ENCODE results near the gene HMGCS1. TPM values are rescaled to one million over a fixed set of nuclear protein-coding genes. Genes with fewer than 3 reads are reported as not detected.

Gene HMGCS1
- total and polyA plus RNA-seq, 2 of the 8 experiments (the other 6 are each of a cell fraction or from before 2014, with no cell fraction given) = 63.6 to 236 TPM

- no peak overlapping the region for H2BK5ac ChIP-seq (ENCODE audit: low read depth, low read length)
- no peak for FAIRE-seq
- no peaks in the 10 kb centered on the region for H3K79me1 ChIP-seq (ENCODE audit: low read depth, low read length)
- no peak overlapping the region for H2BK15ac ChIP-seq (ENCODE audit: low read length)
- peaks cover 11 to 12% of the 10 kb centered on the region in 2 experiments for H3K9me3 ChIP-seq (ENCODE audit: insufficient read depth in 2 of 2, low read depth in 1 of 2, low read length in 1 of 2)
- ChIA-PET CTCF (ENCODE audit: partially characterized antibody) (no interaction called here), POLR2A (ENCODE audit: partially characterized antibody) (no interaction called here)
- H4K20me1 ChIP-seq (replicated peaks in 1 of 2; ENCODE audit: control insufficient read depth in 1 of 2, insufficient read depth in 2 of 2, low read length in 2 of 2) = no peaks in the 10 kb centered on the region
- no peak overlapping the region for H2BK20ac ChIP-seq (ENCODE audit: low read length)
- H2AK5ac ChIP-seq (ENCODE audit: low read depth, low read length) = no peak overlapping the region
- H3K4ac ChIP-seq (replicated peaks; ENCODE audit: insufficient read length, low read depth, low read length) = no peak overlapping the region
- no peak overlapping the region for H3K4me3 ChIP-seq (ENCODE audit: extremely low read depth in 1 of 4, insufficient read depth in 2 of 4, low read depth in 3 of 4, low read length in 4 of 4)
- WGBS, 2 experiments (ENCODE audit: extremely low coverage in 1 of 2, insufficient coverage in 1 of 2, insufficient read length in 1 of 2, insufficient replicate concordance in 2 of 2, low coverage in 1 of 2, low lambda C conversion rate in 2 of 2, missing lambda C conversion rate in 1 of 2) = 88% methylated on average over 1 of the region's 1 CpG; no CpG with 5 or more reads in 1 of the 2 experiments
- H3K23ac ChIP-seq (ENCODE audit: insufficient read length) = no peak overlapping the region
- H2AFZ ChIP-seq (ENCODE audit: low read length) = no peak overlapping the region
- H3K23me2 ChIP-seq (ENCODE audit: low read depth, low read length) = no peaks in the 10 kb centered on the region
- no peak overlapping the region for H3K4me2 ChIP-seq (ENCODE audit: insufficient read depth in 1 of 2, low read depth in 2 of 2, low read length in 2 of 2)
- no peaks in the 10 kb centered on the region for H3K4me1 ChIP-seq (replicated peaks in 1 of 4; ENCODE audit: control insufficient read depth in 3 of 4, insufficient read depth in 4 of 4, low read length in 3 of 4)
- no peaks in the 10 kb centered on the region for H3K36me3 ChIP-seq (ENCODE audit: control insufficient read depth in 2 of 4, insufficient read depth in 4 of 4, low read length in 3 of 4)
- H4K91ac ChIP-seq (replicated peaks; ENCODE audit: insufficient read length, low read length) = no peak overlapping the region
- H3K18ac ChIP-seq (ENCODE audit: extremely low read depth, low read length) = no peak overlapping the region
- H3K79me2 ChIP-seq (ENCODE audit: control insufficient read depth in 1 of 2, insufficient read depth in 2 of 2, low read length in 2 of 2) = no peaks in the 10 kb centered on the region
- H4K8ac ChIP-seq (ENCODE audit: extremely low read depth, insufficient read depth, low read length) = no peak overlapping the region
- no peak overlapping the region for H3K9ac ChIP-seq (replicated peaks in 1 of 4; ENCODE audit: extremely low read depth in 1 of 4, low read depth in 3 of 4, low read length in 3 of 4)
- DNase-seq (ENCODE audit: low read depth in 1 of 2, low spot score in 2 of 2) = no peak
- no peak overlapping the region for H4K5ac ChIP-seq (ENCODE audit: insufficient read length, low read depth, low read length)
- no peaks in the 10 kb centered on the region for H3K27me3 ChIP-seq (replicated peaks in 1 of 4; ENCODE audit: control insufficient read depth in 3 of 4, extremely low read depth in 1 of 4, insufficient read depth in 3 of 4, low read length in 3 of 4)
- no peak overlapping the region for H2BK120ac ChIP-seq (replicated peaks; ENCODE audit: low read depth, low read length)
- no peak overlapping the region for H2BK12ac ChIP-seq (ENCODE audit: low read depth, low read length)
- no peak overlapping the region for H3K14ac ChIP-seq (ENCODE audit: insufficient read length)
- no peak overlapping the region for H3K56ac ChIP-seq (replicated peaks; ENCODE audit: insufficient read length, low read depth, low read length)
- H3K27ac ChIP-seq (ENCODE audit: low read depth, low read length) = no peak overlapping the region
- no peak for TF ChIP-seq SIN3A (conservative IDR thresholded peaks at IDR 0.05 in 1 of 2, IDR thresholded peaks at IDR 0.05 in 1 of 2; ENCODE audit: low read depth in 1 of 2, low read length in 2 of 2)
- no peak for TF ChIP-seq RFX5 (IDR thresholded peaks at IDR 0.05; ENCODE audit: borderline replicate concordance, low read depth, low read length)
- no peak for TF ChIP-seq ASH2L (IDR thresholded peaks at IDR 0.05; ENCODE audit: low read length)
- TF ChIP-seq RBBP5 (IDR thresholded peaks at IDR 0.05; ENCODE audit: borderline replicate concordance, low read depth, low read length) = no peak
- TF ChIP-seq TAF7 (optimal IDR thresholded peaks at IDR 0.05; ENCODE audit: borderline replicate concordance, low read depth, low read length) = no peak
- TF ChIP-seq KDM1A (IDR thresholded peaks at IDR 0.05; ENCODE audit: borderline replicate concordance, low read length) = no peak
- TF ChIP-seq HDAC2 (IDR thresholded peaks at IDR 0.05; ENCODE audit: borderline replicate concordance in 1 of 2, low read depth in 2 of 2, low read length in 2 of 2) = no peak
- TF ChIP-seq SP4 (IDR thresholded peaks at IDR 0.05; ENCODE audit: low read length) = no peak
- TF ChIP-seq SAP30 (IDR thresholded peaks at IDR 0.05; ENCODE audit: insufficient read depth, insufficient replicate concordance, low read length) = no peak
- TF ChIP-seq TCF12 (IDR thresholded peaks at IDR 0.05; ENCODE audit: low read depth, low read length) = no peak
- TF ChIP-seq TEAD4 (IDR thresholded peaks at IDR 0.05; ENCODE audit: low read depth, low read length) = no peak
- TF ChIP-seq CTCF (IDR thresholded peaks at IDR 0.05; ENCODE audit: control extremely low read depth in 1 of 3, insufficient read depth in 1 of 3, low read depth in 1 of 3, low read length in 3 of 3) = no peak
Measured at GRCh38 chr5:43332401-43332800, 19.2 kb upstream of the HMGCS1 start.

All from H1 (cell line).